HepG2 (cell line): ENCODE results near the gene RREB1. TPM values are rescaled to one million over a fixed set of nuclear protein-coding genes. Genes with fewer than 3 reads are reported as not detected.

Experiments
- ASH2L ChIP-seq: fragments of 300-600, 200-600 bp; sonication (generic); IDR thresholded peaks from 2 replicates; pipeline ENCODE4 v1.7.0; 2017; ENCODE audit warnings: low read depth, mild to moderate bottlenecking, moderate library complexity, mixed read lengths, low read length; ENCODE audit not compliant: insufficient read length
- FOXJ3 ChIP-seq: sonication (generic); formaldehyde crosslinking; IDR thresholded peaks from 2 replicates; pipeline ENCODE4 v1.4.0; 2020; ENCODE audit warnings: missing genetic modification reagents, mild to moderate bottlenecking, borderline replicate concordance
- JUN ChIP-seq: sonication (generic); formaldehyde crosslinking; IDR thresholded peaks from 2 replicates; pipeline ENCODE4 v1.4.0; 2020; ENCODE audit warnings: mild to moderate bottlenecking, missing genetic modification reagents
- KLF6 ChIP-seq: IDR thresholded peaks from 2 replicates; pipeline ENCODE4 v1.8.0; 2016; ENCODE audit warnings: missing biosample characterization, missing genetic modification reagents
- RNF2 ChIP-seq: fragments of 450-650 bp; conservative IDR thresholded peaks from 2 replicates; pipeline ENCODE4 v1.6.1; 2016; ENCODE audit warnings: low read depth
- RXRB ChIP-seq: IDR thresholded peaks from 2 replicates; pipeline ENCODE4 v1.6.1; 2016; ENCODE audit warnings: borderline replicate concordance, missing genetic modification reagents, missing compliant biosample characterization
- SMYD3 ChIP-seq: sonication (generic); formaldehyde crosslinking; IDR thresholded peaks from 2 replicates; pipeline ENCODE4 v1.8.1; 2023; ENCODE audit warnings: mild to moderate bottlenecking, missing genetic modification reagents
- SP5 ChIP-seq: IDR thresholded peaks from 2 replicates; pipeline ENCODE4 v1.6.1; 2016; ENCODE audit warnings: low read depth, borderline replicate concordance
- SRSF4 ChIP-seq: fragments of 200-400 bp; formaldehyde crosslinking; IDR thresholded peaks from one replicate; pipeline ENCODE4 v1.6.1; 2018; ENCODE audit warnings: mild to moderate bottlenecking, low read depth, low read length, moderate library complexity; ENCODE audit not compliant: poor library complexity, severe bottlenecking
- SRY ChIP-seq: sonication (generic); formaldehyde crosslinking; IDR thresholded peaks from 2 replicates; pipeline ENCODE4 v1.8.0; 2022; ENCODE audit warnings: mild to moderate bottlenecking, missing genetic modification reagents
- TBX2 ChIP-seq: sonication (generic); formaldehyde crosslinking; IDR thresholded peaks from 2 replicates; pipeline ENCODE4 v1.5.0; 2020; ENCODE audit warnings: missing genetic modification reagents, mild to moderate bottlenecking, borderline replicate concordance
- THAP11 ChIP-seq: IDR thresholded peaks from 2 replicates; pipeline ENCODE4 v1.6.1; 2016; ENCODE audit warnings: missing biosample characterization, missing genetic modification reagents
- ZFP90 ChIP-seq: sonication (generic); formaldehyde crosslinking; IDR thresholded peaks from 2 replicates; pipeline ENCODE4 v1.8.0; 2022; ENCODE audit warnings: missing genetic modification reagents, mild to moderate bottlenecking, inconsistent platforms, borderline replicate concordance
- ZNF720 ChIP-seq: sonication (generic); formaldehyde crosslinking; IDR thresholded peaks from 2 replicates; pipeline ENCODE4 v1.4.0; 2020; ENCODE audit warnings: missing genetic modification reagents
- polyA plus RNA-seq, 8 experiments: library from polyadenylated mRNA; depleted of rRNA in 3 of 8; stranded (reverse) in 7 of 8; unstranded in 1 of 8; fragments of >200 nt; fragmentation: Illumina TruSeq in 4 of 8; extraction: Trizol in 4 of 8; gene quantifications; 2 replicates each; pipeline versions ENCODE4 v1.2.1 to v1.2.3, GENCODE V29; 2011 to 2016; ENCODE audit warnings: low read depth in 4 of 8, missing spikeins in 1 of 8, mixed read lengths in 1 of 8; ENCODE audit not compliant: insufficient read depth in 1 of 8
- total RNA-seq, 5 experiments: library from RNA; depleted of rRNA; stranded (reverse); fragments of >200 nt; fragmentation: Illumina TruSeq; extraction: Trizol; gene quantifications; 2 replicates each; pipeline ENCODE4 v1.2.3, GENCODE V29; 2016; ENCODE audit warnings: low read depth in 1 of 5
- TF ChIP-seq, protein P1 (sequence below): sonication (generic); formaldehyde crosslinking; IDR thresholded peaks from 2 replicates; pipeline ENCODE4 v1.4.0; 2020; ENCODE audit warnings: missing genetic modification reagents
- TF ChIP-seq, protein P2 (sequence below): sonication (generic); formaldehyde crosslinking; IDR thresholded peaks from 2 replicates; pipeline ENCODE4 v1.8.0; 2022; ENCODE audit warnings: missing genetic modification reagents, mild to moderate bottlenecking, inconsistent platforms, borderline replicate concordance
- TF ChIP-seq, protein P3 (sequence below): sonication (generic); formaldehyde crosslinking; IDR thresholded peaks from 2 replicates; pipeline ENCODE4 v1.9.0; 2021; ENCODE audit warnings: missing genetic modification reagents, borderline replicate concordance
- TF ChIP-seq, protein P4 (sequence below): sonication (generic); formaldehyde crosslinking; IDR thresholded peaks from 2 replicates; pipeline ENCODE4 v1.4.0; 2020; ENCODE audit warnings: missing genetic modification reagents, borderline replicate concordance
- TF ChIP-seq, protein P5 (sequence below): sonication (generic); formaldehyde crosslinking; conservative IDR thresholded peaks from 2 replicates; pipeline ENCODE4 v1.5.0; 2020; ENCODE audit warnings: missing genetic modification reagents

RREB1 gene
- total and polyA plus RNA-seq, 2 of the 13 experiments (the other 11 are each of a cell fraction or from before 2014, with no cell fraction given): 6.1 to 23.2 TPM

DNA sequence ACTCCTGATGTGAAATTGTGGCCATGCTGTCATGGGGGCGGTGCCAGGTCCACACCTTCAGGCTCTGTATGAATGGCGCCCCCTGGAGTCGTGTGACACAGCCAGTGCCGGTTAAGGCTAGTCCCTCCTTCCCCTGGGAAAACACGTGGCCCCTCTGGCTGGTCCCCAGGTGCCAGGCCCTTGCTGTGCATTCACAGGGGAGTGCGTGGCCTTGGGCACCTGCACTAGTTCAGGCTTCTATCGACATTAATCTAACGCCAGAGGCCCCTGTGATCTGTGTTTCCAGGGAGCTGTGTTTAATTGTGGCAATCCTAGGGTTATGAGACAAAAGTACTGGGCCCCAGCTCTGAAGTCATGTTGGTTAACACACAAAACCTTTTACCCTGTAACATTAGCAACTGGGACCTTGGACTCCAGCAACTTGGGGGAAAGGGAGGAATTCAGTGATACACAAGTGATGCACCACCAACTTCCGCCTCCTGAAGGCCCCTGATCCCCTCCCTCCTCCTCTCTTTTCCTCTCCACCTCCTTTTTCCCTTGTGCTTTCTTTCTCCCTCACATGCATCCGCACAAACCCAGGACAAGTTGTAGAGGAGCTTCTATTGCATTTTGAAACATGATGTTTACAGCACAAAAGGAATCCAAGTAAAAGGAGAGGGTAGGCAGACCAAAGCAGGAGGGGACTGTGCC is 131.3 kb downstream of the RREB1 start (continued):
- peak; percentile 98 for TF ChIP-seq ASH2L
- peak; percentile 85; the same call in 1 of the 2 replicates for TF ChIP-seq SMYD3 (CRISPR knock-in tag)
- TF ChIP-seq JUN: peak; percentile 47; the same call in 1 of the 2 replicates
- TF ChIP-seq SRY (CRISPR knock-in tag): peak; percentile 50; the same call in 1 of the 2 replicates
- TF ChIP-seq SP5: peak; percentile 69
- TF ChIP-seq, protein P1, sequence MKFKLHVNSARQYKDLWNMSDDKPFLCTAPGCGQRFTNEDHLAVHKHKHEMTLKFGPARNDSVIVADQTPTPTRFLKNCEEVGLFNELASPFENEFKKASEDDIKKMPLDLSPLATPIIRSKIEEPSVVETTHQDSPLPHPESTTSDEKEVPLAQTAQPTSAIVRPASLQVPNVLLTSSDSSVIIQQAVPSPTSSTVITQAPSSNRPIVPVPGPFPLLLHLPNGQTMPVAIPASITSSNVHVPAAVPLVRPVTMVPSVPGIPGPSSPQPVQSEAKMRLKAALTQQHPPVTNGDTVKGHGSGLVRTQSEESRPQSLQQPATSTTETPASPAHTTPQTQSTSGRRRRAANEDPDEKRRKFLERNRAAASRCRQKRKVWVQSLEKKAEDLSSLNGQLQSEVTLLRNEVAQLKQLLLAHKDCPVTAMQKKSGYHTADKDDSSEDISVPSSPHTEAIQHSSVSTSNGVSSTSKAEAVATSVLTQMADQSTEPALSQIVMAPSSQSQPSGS (CRISPR knock-in tag): peak; percentile 49; the same call in 1 of the 2 replicates
- peak; percentile 78; the same call in 1 of the 2 replicates for TF ChIP-seq RNF2
- peak; percentile 46; the same call in 1 of the 2 replicates for TF ChIP-seq THAP11 (CRISPR knock-in tag)
- TF ChIP-seq ZFP90 (CRISPR knock-in tag): no peak; the same call in 1 of the 2 replicates
- TF ChIP-seq ZNF720: no peak
- TF ChIP-seq RXRB (CRISPR knock-in tag): peak; percentile 69
- TF ChIP-seq FOXJ3: no peak
- TF ChIP-seq, protein P2, sequence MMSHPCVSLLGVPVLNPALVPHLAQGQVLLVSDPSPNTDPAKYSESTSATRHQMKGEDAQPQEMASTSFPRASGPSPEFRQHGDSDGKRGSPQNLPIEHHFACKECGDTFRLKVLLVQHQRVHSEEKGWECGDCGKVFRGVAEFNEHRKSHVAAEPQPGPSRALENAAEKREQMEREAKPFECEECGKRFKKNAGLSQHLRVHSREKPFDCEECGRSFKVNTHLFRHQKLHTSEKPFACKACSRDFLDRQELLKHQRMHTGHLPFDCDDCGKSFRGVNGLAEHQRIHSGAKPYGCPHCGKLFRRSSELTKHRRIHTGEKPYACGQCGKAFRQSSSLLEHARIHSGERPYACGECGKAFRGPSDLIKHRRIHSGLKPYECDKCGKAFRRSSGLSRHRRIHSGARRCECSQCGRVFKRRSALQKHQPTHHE (CRISPR knock-in tag): 0 out of 2 replicates have a peak, but pooled peaks have one; percentile 17
- no peak for TF ChIP-seq SRSF4
- TF ChIP-seq, protein P3, sequence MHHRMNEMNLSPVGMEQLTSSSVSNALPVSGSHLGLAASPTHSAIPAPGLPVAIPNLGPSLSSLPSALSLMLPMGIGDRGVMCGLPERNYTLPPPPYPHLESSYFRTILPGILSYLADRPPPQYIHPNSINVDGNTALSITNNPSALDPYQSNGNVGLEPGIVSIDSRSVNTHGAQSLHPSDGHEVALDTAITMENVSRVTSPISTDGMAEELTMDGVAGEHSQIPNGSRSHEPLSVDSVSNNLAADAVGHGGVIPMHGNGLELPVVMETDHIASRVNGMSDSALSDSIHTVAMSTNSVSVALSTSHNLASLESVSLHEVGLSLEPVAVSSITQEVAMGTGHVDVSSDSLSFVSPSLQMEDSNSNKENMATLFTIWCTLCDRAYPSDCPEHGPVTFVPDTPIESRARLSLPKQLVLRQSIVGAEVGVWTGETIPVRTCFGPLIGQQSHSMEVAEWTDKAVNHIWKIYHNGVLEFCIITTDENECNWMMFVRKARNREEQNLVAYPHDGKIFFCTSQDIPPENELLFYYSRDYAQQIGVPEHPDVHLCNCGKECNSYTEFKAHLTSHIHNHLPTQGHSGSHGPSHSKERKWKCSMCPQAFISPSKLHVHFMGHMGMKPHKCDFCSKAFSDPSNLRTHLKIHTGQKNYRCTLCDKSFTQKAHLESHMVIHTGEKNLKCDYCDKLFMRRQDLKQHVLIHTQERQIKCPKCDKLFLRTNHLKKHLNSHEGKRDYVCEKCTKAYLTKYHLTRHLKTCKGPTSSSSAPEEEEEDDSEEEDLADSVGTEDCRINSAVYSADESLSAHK (CRISPR knock-in tag): no peak
- peak; percentile 73 for TF ChIP-seq TBX2 (CRISPR knock-in tag)
- TF ChIP-seq, protein P4, sequence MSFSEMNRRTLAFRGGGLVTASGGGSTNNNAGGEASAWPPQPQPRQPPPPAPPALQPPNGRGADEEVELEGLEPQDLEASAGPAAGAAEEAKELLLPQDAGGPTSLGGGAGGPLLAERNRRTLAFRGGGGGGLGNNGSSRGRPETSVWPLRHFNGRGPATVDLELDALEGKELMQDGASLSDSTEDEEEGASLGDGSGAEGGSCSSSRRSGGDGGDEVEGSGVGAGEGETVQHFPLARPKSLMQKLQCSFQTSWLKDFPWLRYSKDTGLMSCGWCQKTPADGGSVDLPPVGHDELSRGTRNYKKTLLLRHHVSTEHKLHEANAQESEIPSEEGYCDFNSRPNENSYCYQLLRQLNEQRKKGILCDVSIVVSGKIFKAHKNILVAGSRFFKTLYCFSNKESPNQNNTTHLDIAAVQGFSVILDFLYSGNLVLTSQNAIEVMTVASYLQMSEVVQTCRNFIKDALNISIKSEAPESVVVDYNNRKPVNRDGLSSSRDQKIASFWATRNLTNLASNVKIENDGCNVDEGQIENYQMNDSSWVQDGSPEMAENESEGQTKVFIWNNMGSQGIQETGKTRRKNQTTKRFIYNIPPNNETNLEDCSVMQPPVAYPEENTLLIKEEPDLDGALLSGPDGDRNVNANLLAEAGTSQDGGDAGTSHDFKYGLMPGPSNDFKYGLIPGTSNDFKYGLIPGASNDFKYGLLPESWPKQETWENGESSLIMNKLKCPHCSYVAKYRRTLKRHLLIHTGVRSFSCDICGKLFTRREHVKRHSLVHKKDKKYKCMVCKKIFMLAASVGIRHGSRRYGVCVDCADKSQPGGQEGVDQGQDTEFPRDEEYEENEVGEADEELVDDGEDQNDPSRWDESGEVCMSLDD (CRISPR knock-in tag): no peak
- TF ChIP-seq, protein P5, sequence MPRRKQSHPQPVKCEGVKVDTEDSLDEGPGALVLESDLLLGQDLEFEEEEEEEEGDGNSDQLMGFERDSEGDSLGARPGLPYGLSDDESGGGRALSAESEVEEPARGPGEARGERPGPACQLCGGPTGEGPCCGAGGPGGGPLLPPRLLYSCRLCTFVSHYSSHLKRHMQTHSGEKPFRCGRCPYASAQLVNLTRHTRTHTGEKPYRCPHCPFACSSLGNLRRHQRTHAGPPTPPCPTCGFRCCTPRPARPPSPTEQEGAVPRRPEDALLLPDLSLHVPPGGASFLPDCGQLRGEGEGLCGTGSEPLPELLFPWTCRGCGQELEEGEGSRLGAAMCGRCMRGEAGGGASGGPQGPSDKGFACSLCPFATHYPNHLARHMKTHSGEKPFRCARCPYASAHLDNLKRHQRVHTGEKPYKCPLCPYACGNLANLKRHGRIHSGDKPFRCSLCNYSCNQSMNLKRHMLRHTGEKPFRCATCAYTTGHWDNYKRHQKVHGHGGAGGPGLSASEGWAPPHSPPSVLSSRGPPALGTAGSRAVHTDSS (CRISPR knock-in tag): no peak
- no peak for TF ChIP-seq KLF6 (CRISPR knock-in tag)
